Neural progenitor cell (in vitro differentiated cells): ENCODE data around the gene UHMK1. TPM values are rescaled to one million over a fixed set of nuclear protein-coding genes. Genes with fewer than 3 reads are reported as not detected.
A peak's percentile ranks its signal among the peaks of the same experiment; 100 is the strongest.

Source experiments
- DNase-seq: peaks from one replicate; pipeline ENCODE4 v3.0.0-alpha.2; 2016; ENCODE audit warnings: low spot score
- H2AFZ ChIP-seq: fragments of 200-600 bp; sonication (generic); replicated peaks from 2 replicates; pipeline ENCODE4 v1.6.1; 2016; ENCODE audit warnings: antibody characterized with exemption
- H3F3A ChIP-seq: fragments of 200-600 bp; sonication (generic); 2 replicates; pipeline ENCODE4 v1.6.1; 2016; ENCODE audit warnings: antibody characterized with exemption, low read depth
- H3K27ac ChIP-seq: fragments of 200-600 bp; sonication (generic); 2 replicates; pipeline ENCODE4 v1.5.1; 2016; ENCODE audit warnings: mild to moderate bottlenecking
- H3K27me3 ChIP-seq: fragments of 200-600 bp; sonication (generic); 2 replicates; pipeline ENCODE4 v1.6.1; 2016; ENCODE audit warnings: mild to moderate bottlenecking, moderate library complexity
- H3K36me3 ChIP-seq: fragments of 200-600 bp; sonication (generic); 2 replicates; pipeline ENCODE4 v1.5.1; 2016
- H3K4me1 ChIP-seq: fragments of 200-600 bp; sonication (generic); 2 replicates; pipeline ENCODE4 v1.6.1; 2016; ENCODE audit warnings: mixed run types
- H3K4me2 ChIP-seq: fragments of 200-600 bp; sonication (generic); 2 replicates; pipeline ENCODE4 v1.6.1; 2016
- H3K4me3 ChIP-seq: fragments of 200-600 bp; sonication (generic); 2 replicates; pipeline ENCODE4 v1.5.1; 2016
- H3K79me2 ChIP-seq: fragments of 200-600 bp; sonication (generic); 2 replicates; pipeline ENCODE4 v1.6.1; 2016; ENCODE audit warnings: low read depth
- H3K9ac ChIP-seq: fragments of 200-600 bp; sonication (generic); 2 replicates; pipeline ENCODE4 v1.6.1; 2016
- H3K9me3 ChIP-seq: fragments of 200-600 bp; sonication (generic); 2 replicates; pipeline ENCODE4 v1.5.1; 2016; ENCODE audit warnings: low read depth
- H4K20me1 ChIP-seq: fragments of 200-600 bp; sonication (generic); 2 replicates; pipeline ENCODE4 v1.6.1; 2016; ENCODE audit warnings: low read depth
- H3K27ac Mint-ChIP-seq: 3 replicates; pipeline ENCODE4 v1.8.0; 2021; ENCODE audit warnings: mixed read lengths
- H3K27me3 Mint-ChIP-seq: 2 replicates; pipeline ENCODE4 v1.8.0; 2022; ENCODE audit warnings: low read depth, mild to moderate bottlenecking, inconsistent platforms, moderate library complexity, mixed read lengths; ENCODE audit not compliant: insufficient read depth
- H3K36me3 Mint-ChIP-seq: 3 replicates; pipeline ENCODE4 v1.8.0; 2021; ENCODE audit warnings: mixed read lengths
- H3K4me1 Mint-ChIP-seq: 3 replicates; pipeline ENCODE4 v1.8.0; 2021; ENCODE audit warnings: mixed read lengths
- H3K4me3 Mint-ChIP-seq: 3 replicates; pipeline ENCODE4 v1.8.0; 2021; ENCODE audit warnings: mild to moderate bottlenecking, moderate library complexity, mixed read lengths
- H3K9me3 Mint-ChIP-seq: 3 replicates; pipeline ENCODE4 v1.8.0; 2020; ENCODE audit warnings: mixed read lengths
- EZH2 ChIP-seq: fragments of 200-600 bp; sonication (generic); IDR thresholded peaks from 2 replicates; pipeline ENCODE4 v1.6.1; 2017; ENCODE audit warnings: antibody characterized with exemption, mild to moderate bottlenecking, moderate library complexity
- EZH2phosphoT487 ChIP-seq: fragments of 200-600 bp; sonication (generic); IDR thresholded peaks from 2 replicates; pipeline ENCODE4 v1.6.1; 2017; ENCODE audit warnings: antibody characterized with exemption
- total RNA-seq: library from RNA; depleted of rRNA; stranded (reverse); fragments of >200 nt; gene quantifications from 2 replicates; pipeline ENCODE4 v1.2.3, GENCODE V29; 2015; ENCODE audit warnings: low replicate concordance
- TF ChIP-seq, protein P1 (sequence below): fragments of 200-600 bp; sonication (generic); IDR thresholded peaks from 2 replicates; pipeline ENCODE4 v1.5.1; 2017; ENCODE audit warnings: antibody characterized with exemption, mild to moderate bottlenecking

UHMK1 gene
- total RNA-seq, 1 donor from 2014 or later, result 48.8 TPM

DNA sequence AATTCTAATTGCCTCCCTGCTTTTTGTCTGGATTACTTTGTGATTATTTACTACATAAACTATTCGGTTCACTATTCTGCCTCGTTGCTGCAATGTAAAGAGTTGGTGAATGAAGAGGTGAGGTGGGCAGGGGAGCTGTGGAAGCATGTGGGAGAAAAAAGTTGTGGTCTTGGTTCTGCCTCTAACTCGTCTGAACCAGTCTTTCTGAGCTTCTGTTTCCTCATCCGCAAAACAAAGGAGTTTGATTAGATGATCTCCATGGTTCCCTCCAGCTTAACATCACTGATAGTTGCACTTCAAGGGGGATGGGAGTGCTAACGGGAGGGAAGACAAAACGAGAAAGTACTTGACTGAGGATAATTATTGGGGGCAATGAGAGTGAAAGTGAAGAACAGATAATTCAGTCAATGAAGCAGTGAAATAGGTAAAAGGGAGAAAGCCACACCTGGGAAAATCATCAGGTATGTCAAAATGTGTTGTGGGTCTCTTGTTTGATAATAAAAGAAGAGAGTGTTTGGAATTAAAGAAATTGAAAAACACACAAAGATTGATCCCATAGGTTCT, 26.2 kb upstream of the UHMK1 start:
- Mint-ChIP-seq H3K4me3 (no peak overlapping the region), H3K4me1 (peaks cover 3% of the 10 kb centered on the region), H3K9me3 (peaks cover 14% of the 10 kb centered on the region), H3K27ac (no peak overlapping the region), H3K27me3 (peaks cover 3% of the 10 kb centered on the region), H3K36me3 (peaks cover 2% of the 10 kb centered on the region)
- no peaks in the 10 kb centered on the region for H3K4me1 ChIP-seq
- H3K9ac ChIP-seq, result no peak overlapping the region
- peak; percentile 4 for DNase-seq
- no peaks in the 10 kb centered on the region for H3F3A ChIP-seq
- no peak overlapping the region for H3K4me2 ChIP-seq
- H3K36me3 ChIP-seq, result no peaks in the 10 kb centered on the region
- TF ChIP-seq EZH2 (no peak), EZH2phosphoT487 (no peak)
- TF ChIP-seq, protein P1, sequence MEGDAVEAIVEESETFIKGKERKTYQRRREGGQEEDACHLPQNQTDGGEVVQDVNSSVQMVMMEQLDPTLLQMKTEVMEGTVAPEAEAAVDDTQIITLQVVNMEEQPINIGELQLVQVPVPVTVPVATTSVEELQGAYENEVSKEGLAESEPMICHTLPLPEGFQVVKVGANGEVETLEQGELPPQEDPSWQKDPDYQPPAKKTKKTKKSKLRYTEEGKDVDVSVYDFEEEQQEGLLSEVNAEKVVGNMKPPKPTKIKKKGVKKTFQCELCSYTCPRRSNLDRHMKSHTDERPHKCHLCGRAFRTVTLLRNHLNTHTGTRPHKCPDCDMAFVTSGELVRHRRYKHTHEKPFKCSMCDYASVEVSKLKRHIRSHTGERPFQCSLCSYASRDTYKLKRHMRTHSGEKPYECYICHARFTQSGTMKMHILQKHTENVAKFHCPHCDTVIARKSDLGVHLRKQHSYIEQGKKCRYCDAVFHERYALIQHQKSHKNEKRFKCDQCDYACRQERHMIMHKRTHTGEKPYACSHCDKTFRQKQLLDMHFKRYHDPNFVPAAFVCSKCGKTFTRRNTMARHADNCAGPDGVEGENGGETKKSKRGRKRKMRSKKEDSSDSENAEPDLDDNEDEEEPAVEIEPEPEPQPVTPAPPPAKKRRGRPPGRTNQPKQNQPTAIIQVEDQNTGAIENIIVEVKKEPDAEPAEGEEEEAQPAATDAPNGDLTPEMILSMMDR, result no peak
- H3K4me3 ChIP-seq, result no peak overlapping the region
- H3K27me3 ChIP-seq, result no peaks in the 10 kb centered on the region
- H4K20me1 ChIP-seq, result no peaks in the 10 kb centered on the region
- H3K27ac ChIP-seq, result no peak overlapping the region
- H3K79me2 ChIP-seq, result no peaks in the 10 kb centered on the region
- no peaks in the 10 kb centered on the region for H3K9me3 ChIP-seq
- no peak overlapping the region for H2AFZ ChIP-seq

GRCh38 chr1:162475089-162475488, 22.5 kb upstream of the UHMK1 start:
- Histone ChIP-seq H3K27ac (no peak overlapping the region), H3K4me3 (no peak overlapping the region), H3K27me3 (no peaks in the 10 kb centered on the region), H3F3A (no peaks in the 10 kb centered on the region), H3K9ac (no peak overlapping the region), H3K36me3 (no peaks in the 10 kb centered on the region), H4K20me1 (no peaks in the 10 kb centered on the region), H3K4me1 (no peaks in the 10 kb centered on the region), H3K9me3 (no peaks in the 10 kb centered on the region), H2AFZ (no peak overlapping the region), H3K79me2 (no peaks in the 10 kb centered on the region), H3K4me2 (no peak overlapping the region)
- no peak overlapping the region for H3K4me3 Mint-ChIP-seq
- H3K36me3 Mint-ChIP-seq, result peaks cover 4% of the 10 kb centered on the region
- TF ChIP-seq EZH2phosphoT487, result no peak
- no peak for TF ChIP-seq EZH2
- TF ChIP-seq, protein P1, result no peak
- H3K9me3 Mint-ChIP-seq, result peaks cover 28% of the 10 kb centered on the region
- no peak overlapping the region for H3K27ac Mint-ChIP-seq
- H3K27me3 Mint-ChIP-seq, result no peaks in the 10 kb centered on the region
- DNase-seq, result no peak
- H3K4me1 Mint-ChIP-seq, result no peaks in the 10 kb centered on the region

- no peaks in the 10 kb centered on the region for H3K27me3 ChIP-seq
- TF ChIP-seq, protein P1, result peak; percentile 34
- TF ChIP-seq EZH2, result no peak
- Mint-ChIP-seq H3K9me3 (peaks cover 33% of the 10 kb centered on the region), H3K4me3 (no peak overlapping the region), H3K4me1 (no peaks in the 10 kb centered on the region), H3K27ac (no peak overlapping the region), H3K36me3 (peaks cover 7% of the 10 kb centered on the region), H3K27me3 (no peaks in the 10 kb centered on the region)
- peak; percentile 22 for DNase-seq
- H3K9me3 ChIP-seq, result no peaks in the 10 kb centered on the region
- no peak overlapping the region for H3K4me3 ChIP-seq
- no peaks in the 10 kb centered on the region for H3K4me1 ChIP-seq
- no peaks in the 10 kb centered on the region for H3K79me2 ChIP-seq
- no peaks in the 10 kb centered on the region for H3K36me3 ChIP-seq
- H3F3A ChIP-seq, result no peaks in the 10 kb centered on the region
- H3K27ac ChIP-seq, result no peak overlapping the region
- no peak overlapping the region for H3K4me2 ChIP-seq
- H4K20me1 ChIP-seq, result no peaks in the 10 kb centered on the region
- no peak overlapping the region for H2AFZ ChIP-seq
- H3K9ac ChIP-seq, result no peak overlapping the region
Observed at GRCh38 chr1:162475539-162476185, 22.0 kb upstream of the UHMK1 start.
